SK-N-SH treated with all-trans-retinoic acid at 6 μM for 48 hours (cell line): ENCODE measurements around the gene KRTAP10-1.

Source experiments
- ATAC-seq: fragments of 200-7000 bp; cut with Tn5 transposase; 3 replicates; pipeline ENCODE4 v1.9.1; 2020; ENCODE audit warnings: mild to moderate bottlenecking, moderate library complexity
- ARNTL ChIP-seq: fragments of 450-650 bp; formaldehyde crosslinking; IDR thresholded peaks from 2 replicates; pipeline ENCODE4 v1.5.0; 2020; ENCODE audit warnings: low read depth, mild to moderate bottlenecking, moderate library complexity, borderline replicate concordance
- BACH2 ChIP-seq: fragments of 250-450 bp; sonication (Bioruptor Pico); IDR thresholded peaks from 2 replicates; pipeline ENCODE4 v1.9.0; 2021; ENCODE audit warnings: mild to moderate bottlenecking, borderline replicate concordance
- CSDC2 ChIP-seq: fragments of 250-450 bp; sonication (Bioruptor Pico); IDR thresholded peaks from 2 replicates; pipeline ENCODE4 v1.5.0; 2020; ENCODE audit warnings: mild to moderate bottlenecking, moderate library complexity
- ESRRG ChIP-seq: fragments of 250-450 bp; sonication (Bioruptor Pico); IDR thresholded peaks from 2 replicates; pipeline ENCODE4 v1.6.1; 2021; ENCODE audit warnings: mild to moderate bottlenecking
- GLIS3 ChIP-seq: fragments of 250-450 bp; sonication (Bioruptor Pico); IDR thresholded peaks from 2 replicates; pipeline ENCODE4 v1.5.0; 2020; ENCODE audit warnings: mild to moderate bottlenecking, moderate library complexity
- ISL1 ChIP-seq: fragments of 250-450 bp; sonication (Bioruptor Pico); IDR thresholded peaks from 2 replicates; pipeline ENCODE4 v2.1.2; 2022; ENCODE audit warnings: mild to moderate bottlenecking, moderate library complexity
- OSR1 ChIP-seq: fragments of 250-450 bp; sonication (Bioruptor Pico); IDR thresholded peaks from 2 replicates; pipeline ENCODE4 v1.8.0; 2022; ENCODE audit warnings: moderate library complexity, mild to moderate bottlenecking, inconsistent platforms
- PPARA ChIP-seq: fragments of 250-450 bp; sonication (Bioruptor Pico); IDR thresholded peaks from 2 replicates; pipeline ENCODE4 v1.5.0; 2020; ENCODE audit warnings: mild to moderate bottlenecking, borderline replicate concordance
- RARB ChIP-seq: fragments of 250-450 bp; sonication (Bioruptor Pico); IDR thresholded peaks from 2 replicates; pipeline ENCODE4 v1.8.0; 2021; ENCODE audit warnings: mild to moderate bottlenecking, moderate library complexity
- SNAI2 ChIP-seq: fragments of 250-450 bp; sonication (Bioruptor Pico); IDR thresholded peaks from 2 replicates; pipeline ENCODE4 v1.5.0; 2020; ENCODE audit warnings: mild to moderate bottlenecking, moderate library complexity
- TCF4 ChIP-seq: fragments of 250-450 bp; sonication (Bioruptor Pico); IDR thresholded peaks from 2 replicates; pipeline ENCODE4 v1.8.0; 2021; ENCODE audit warnings: mild to moderate bottlenecking, moderate library complexity, borderline replicate concordance
- TOX ChIP-seq: fragments of 250-450 bp; sonication (Bioruptor Pico); IDR thresholded peaks from 2 replicates; pipeline ENCODE4 v1.8.0; 2021; ENCODE audit warnings: mild to moderate bottlenecking, moderate library complexity, borderline replicate concordance
- ZC3H10 ChIP-seq: fragments of 250-450 bp; sonication (Bioruptor Pico); IDR thresholded peaks from 2 replicates; pipeline ENCODE4 v1.5.1; 2021; ENCODE audit warnings: mild to moderate bottlenecking, moderate library complexity
- ZFP3 ChIP-seq: fragments of 250-450 bp; sonication (Bioruptor Pico); IDR thresholded peaks from 2 replicates; pipeline ENCODE4 v1.5.0; 2020; ENCODE audit warnings: mild to moderate bottlenecking, moderate library complexity
- ZFP30 ChIP-seq: fragments of 450-650 bp; formaldehyde crosslinking; IDR thresholded peaks from 2 replicates; pipeline ENCODE4 v1.5.0; 2022; ENCODE audit warnings: mild to moderate bottlenecking, moderate library complexity
- ZNF565 ChIP-seq: fragments of 450-650 bp; formaldehyde crosslinking; conservative IDR thresholded peaks from 2 replicates; pipeline ENCODE4 v1.5.0; 2020; ENCODE audit warnings: low read depth, mild to moderate bottlenecking, moderate library complexity
- ZNF70 ChIP-seq: fragments of 450-650 bp; formaldehyde crosslinking; IDR thresholded peaks from 2 replicates; pipeline ENCODE4 v1.5.0; 2020; ENCODE audit warnings: mild to moderate bottlenecking, moderate library complexity
- ZNF8 ChIP-seq: fragments of 450-650 bp; formaldehyde crosslinking; IDR thresholded peaks from 2 replicates; pipeline ENCODE4 v1.5.0; 2020; ENCODE audit warnings: mild to moderate bottlenecking, moderate library complexity
- TF ChIP-seq, protein P1 (sequence below): fragments of 250-450 bp; sonication (Bioruptor Pico); IDR thresholded peaks from 2 replicates; pipeline ENCODE4 v1.8.0; 2021; ENCODE audit warnings: low read depth, mild to moderate bottlenecking, moderate library complexity, borderline replicate concordance
- TF ChIP-seq, protein P2 (sequence below): fragments of 250-450 bp; sonication (Bioruptor Pico); IDR thresholded peaks from 2 replicates; pipeline ENCODE4 v1.8.0; 2020; ENCODE audit warnings: mild to moderate bottlenecking, moderate library complexity, borderline replicate concordance
- TF ChIP-seq, protein P3 (sequence below): fragments of 250-450 bp; sonication (Bioruptor Pico); IDR thresholded peaks from 2 replicates; pipeline ENCODE4 v1.5.1; 2020; ENCODE audit warnings: low read depth, mild to moderate bottlenecking, moderate library complexity

The KRTAP10-1 gene

DNA sequence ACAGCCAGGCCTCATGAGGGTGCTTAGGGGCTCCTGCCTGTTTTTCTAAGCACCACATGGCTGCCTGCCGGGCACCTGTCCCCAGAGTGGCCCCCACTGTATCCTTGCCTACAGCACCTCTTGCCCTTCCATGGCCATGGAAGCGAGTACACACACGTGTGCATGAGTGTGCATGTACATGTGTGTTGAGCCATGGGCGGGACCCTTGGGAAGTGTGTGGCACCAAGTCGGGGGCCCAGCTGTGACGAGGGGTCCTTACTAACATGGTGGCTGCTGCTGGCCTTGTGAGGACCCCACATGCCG lies 25.8 kb downstream of the KRTAP10-1 start:
- TF ChIP-seq ZFP3 (CRISPR knock-in tag) = no peak
- TF ChIP-seq RARB (CRISPR knock-in tag) = no peak
- no peak for TF ChIP-seq GLIS3 (CRISPR knock-in tag)
- no peak for TF ChIP-seq PPARA (CRISPR knock-in tag)
- no peak for TF ChIP-seq TCF4 (CRISPR knock-in tag)
- TF ChIP-seq ARNTL = no peak
- TF ChIP-seq ZC3H10 = no peak
- no peak for TF ChIP-seq ESRRG
- TF ChIP-seq, protein P1, sequence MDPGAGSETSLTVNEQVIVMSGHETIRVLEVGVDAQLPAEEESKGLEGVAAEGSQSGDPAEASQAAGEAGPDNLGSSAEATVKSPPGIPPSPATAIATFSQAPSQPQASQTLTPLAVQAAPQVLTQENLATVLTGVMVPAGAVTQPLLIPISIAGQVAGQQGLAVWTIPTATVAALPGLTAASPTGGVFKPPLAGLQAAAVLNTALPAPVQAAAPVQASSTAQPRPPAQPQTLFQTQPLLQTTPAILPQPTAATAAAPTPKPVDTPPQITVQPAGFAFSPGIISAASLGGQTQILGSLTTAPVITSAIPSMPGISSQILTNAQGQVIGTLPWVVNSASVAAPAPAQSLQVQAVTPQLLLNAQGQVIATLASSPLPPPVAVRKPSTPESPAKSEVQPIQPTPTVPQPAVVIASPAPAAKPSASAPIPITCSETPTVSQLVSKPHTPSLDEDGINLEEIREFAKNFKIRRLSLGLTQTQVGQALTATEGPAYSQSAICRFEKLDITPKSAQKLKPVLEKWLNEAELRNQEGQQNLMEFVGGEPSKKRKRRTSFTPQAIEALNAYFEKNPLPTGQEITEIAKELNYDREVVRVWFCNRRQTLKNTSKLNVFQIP (CRISPR knock-in tag) = no peak
- TF ChIP-seq SNAI2 (CRISPR knock-in tag) = no peak
- no peak for TF ChIP-seq OSR1 (CRISPR knock-in tag)
- TF ChIP-seq CSDC2 (CRISPR knock-in tag) = no peak
- TF ChIP-seq ISL1 (CRISPR knock-in tag) = no peak
- ATAC-seq = no peak

DNA sequence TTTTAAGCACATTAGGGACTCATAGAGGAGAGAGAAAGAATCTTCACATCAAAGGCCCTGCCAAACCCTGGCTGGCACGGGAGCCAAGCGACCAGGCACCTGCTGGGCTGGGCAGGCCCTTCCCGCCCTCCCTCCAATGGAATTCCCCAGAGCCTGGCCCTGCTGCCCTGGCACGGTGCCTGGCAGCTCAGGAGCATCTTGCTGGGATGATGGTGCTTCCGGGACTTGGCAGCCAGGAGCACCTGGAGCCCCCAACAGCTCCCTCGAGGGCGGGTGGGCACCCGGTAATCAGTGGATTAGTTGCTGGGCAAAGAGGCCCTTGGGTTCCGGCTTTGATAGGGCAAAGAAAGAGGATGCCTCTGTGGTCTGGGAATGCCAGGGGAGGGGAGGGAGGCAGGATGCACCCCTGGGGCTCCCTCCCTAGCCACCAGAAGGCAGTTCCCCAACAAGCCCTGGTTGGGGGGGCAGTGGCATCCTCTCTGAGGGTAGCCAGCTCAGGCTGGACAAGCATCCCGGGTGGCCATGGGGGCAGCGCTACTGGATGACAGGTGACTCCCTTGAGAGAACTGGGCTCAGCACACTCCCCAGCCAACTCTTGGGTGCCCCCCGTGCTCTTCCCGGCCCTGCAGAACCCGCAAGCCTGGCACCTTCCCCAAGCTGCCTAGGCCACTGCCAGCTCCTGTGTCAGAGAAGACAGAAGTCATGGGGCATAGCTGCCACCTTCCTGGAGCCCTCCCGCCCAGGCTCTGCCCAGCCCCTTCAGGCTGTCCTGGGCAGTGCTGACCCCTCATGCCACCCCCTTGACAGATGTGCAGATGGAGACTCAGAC lies 26.4 kb downstream of the KRTAP10-1 start:
- ATAC-seq = no peak

DNA sequence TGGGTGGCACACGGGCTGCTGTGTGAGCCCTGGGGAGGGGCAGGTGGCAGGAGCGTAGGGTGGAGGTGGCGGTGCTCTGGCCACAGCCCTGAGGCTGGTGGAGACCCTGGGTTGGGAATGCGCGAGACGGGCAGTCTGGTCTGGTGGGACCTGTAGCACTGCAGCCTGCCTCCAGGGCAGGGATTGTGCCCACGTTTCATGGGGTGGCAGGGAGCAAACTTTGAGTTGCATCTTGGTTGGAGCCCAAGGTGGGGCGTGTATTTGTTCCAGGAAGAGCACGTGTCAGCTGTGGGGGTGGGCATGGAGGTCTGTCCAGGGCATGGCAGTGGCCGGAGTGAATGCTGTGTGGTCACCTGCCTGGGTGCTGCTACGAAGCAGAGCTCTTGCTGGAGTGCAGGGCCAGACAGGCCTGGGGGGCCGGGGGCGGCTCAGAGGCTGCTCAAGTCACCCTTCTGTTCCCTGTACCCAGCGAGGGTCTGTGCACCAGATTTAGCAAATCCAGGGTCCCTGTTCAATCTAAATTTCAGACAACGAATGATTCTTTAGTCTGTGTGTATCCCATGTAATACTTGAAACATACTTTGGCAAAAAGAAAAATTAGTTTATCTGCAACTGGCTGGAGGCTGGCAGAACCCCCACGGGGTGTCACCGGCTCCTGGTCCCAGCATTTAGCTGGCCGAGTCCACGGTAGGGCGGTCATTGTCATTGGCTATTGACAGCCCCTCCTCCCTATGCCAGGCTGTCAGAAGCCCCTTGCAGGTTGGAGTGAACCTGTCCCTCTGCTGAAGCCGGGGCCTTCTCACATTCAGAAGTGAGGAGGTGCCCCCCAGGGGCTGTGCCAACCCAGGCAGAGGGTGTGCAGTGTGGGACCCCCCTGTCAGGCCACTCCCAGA lies 27.3 kb downstream of the KRTAP10-1 start:
- ATAC-seq = no peak
- TF ChIP-seq SNAI2 (CRISPR knock-in tag) (no peak), ESRRG (no peak), CSDC2 (CRISPR knock-in tag) (no peak), TOX (CRISPR knock-in tag) (no peak), PPARA (CRISPR knock-in tag) (no peak), ZNF70 (CRISPR knock-in tag) (no peak), BACH2 (CRISPR knock-in tag) (no peak), ARNTL (no peak), ZNF8 (no peak), ZNF565 (CRISPR knock-in tag) (no peak), OSR1 (CRISPR knock-in tag) (no peak), RARB (CRISPR knock-in tag) (no peak), ZFP3 (CRISPR knock-in tag) (no peak)
- TF ChIP-seq, protein P2, sequence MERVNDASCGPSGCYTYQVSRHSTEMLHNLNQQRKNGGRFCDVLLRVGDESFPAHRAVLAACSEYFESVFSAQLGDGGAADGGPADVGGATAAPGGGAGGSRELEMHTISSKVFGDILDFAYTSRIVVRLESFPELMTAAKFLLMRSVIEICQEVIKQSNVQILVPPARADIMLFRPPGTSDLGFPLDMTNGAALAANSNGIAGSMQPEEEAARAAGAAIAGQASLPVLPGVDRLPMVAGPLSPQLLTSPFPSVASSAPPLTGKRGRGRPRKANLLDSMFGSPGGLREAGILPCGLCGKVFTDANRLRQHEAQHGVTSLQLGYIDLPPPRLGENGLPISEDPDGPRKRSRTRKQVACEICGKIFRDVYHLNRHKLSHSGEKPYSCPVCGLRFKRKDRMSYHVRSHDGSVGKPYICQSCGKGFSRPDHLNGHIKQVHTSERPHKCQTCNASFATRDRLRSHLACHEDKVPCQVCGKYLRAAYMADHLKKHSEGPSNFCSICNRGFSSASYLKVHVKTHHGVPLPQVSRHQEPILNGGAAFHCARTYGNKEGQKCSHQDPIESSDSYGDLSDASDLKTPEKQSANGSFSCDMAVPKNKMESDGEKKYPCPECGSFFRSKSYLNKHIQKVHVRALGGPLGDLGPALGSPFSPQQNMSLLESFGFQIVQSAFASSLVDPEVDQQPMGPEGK (CRISPR knock-in tag) = no peak

More for the DNA sequence above, 26.4 kb downstream of the KRTAP10-1 start:
- no peak for TF ChIP-seq ESRRG
- no peak for TF ChIP-seq ZFP30 (CRISPR knock-in tag)
- no peak for TF ChIP-seq ZNF8
- no peak for TF ChIP-seq BACH2 (CRISPR knock-in tag)
- TF ChIP-seq PPARA (CRISPR knock-in tag) = no peak
- TF ChIP-seq, protein P3, sequence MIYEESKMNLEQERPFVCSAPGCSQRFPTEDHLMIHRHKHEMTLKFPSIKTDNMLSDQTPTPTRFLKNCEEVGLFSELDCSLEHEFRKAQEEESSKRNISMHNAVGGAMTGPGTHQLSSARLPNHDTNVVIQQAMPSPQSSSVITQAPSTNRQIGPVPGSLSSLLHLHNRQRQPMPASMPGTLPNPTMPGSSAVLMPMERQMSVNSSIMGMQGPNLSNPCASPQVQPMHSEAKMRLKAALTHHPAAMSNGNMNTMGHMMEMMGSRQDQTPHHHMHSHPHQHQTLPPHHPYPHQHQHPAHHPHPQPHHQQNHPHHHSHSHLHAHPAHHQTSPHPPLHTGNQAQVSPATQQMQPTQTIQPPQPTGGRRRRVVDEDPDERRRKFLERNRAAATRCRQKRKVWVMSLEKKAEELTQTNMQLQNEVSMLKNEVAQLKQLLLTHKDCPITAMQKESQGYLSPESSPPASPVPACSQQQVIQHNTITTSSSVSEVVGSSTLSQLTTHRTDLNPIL (CRISPR knock-in tag) = no peak
- TF ChIP-seq CSDC2 (CRISPR knock-in tag) = no peak
- TF ChIP-seq TOX (CRISPR knock-in tag) = no peak
- TF ChIP-seq, protein P2 (CRISPR knock-in tag) = no peak
- TF ChIP-seq ISL1 (CRISPR knock-in tag) = no peak
- TF ChIP-seq RARB (CRISPR knock-in tag) = no peak
- no peak for TF ChIP-seq SNAI2 (CRISPR knock-in tag)
- TF ChIP-seq ZNF70 (CRISPR knock-in tag) = no peak
- TF ChIP-seq ARNTL = no peak
- no peak for TF ChIP-seq OSR1 (CRISPR knock-in tag)
- TF ChIP-seq, protein P1 (CRISPR knock-in tag) = no peak
- no peak for TF ChIP-seq ZNF565 (CRISPR knock-in tag)
